Measurements from ENCODE around the gene SPTBN4.
"Not testable (repeated sequence)": the region's sequence is repeated elsewhere in the genome, so short reads cannot be mapped to it uniquely, and the experiment has no call there.

GRCh38 chr19:40500678-40501530 lies 34.1 kb downstream of the SPTBN4 start:
- TF ChIP-seq, protein P1, sequence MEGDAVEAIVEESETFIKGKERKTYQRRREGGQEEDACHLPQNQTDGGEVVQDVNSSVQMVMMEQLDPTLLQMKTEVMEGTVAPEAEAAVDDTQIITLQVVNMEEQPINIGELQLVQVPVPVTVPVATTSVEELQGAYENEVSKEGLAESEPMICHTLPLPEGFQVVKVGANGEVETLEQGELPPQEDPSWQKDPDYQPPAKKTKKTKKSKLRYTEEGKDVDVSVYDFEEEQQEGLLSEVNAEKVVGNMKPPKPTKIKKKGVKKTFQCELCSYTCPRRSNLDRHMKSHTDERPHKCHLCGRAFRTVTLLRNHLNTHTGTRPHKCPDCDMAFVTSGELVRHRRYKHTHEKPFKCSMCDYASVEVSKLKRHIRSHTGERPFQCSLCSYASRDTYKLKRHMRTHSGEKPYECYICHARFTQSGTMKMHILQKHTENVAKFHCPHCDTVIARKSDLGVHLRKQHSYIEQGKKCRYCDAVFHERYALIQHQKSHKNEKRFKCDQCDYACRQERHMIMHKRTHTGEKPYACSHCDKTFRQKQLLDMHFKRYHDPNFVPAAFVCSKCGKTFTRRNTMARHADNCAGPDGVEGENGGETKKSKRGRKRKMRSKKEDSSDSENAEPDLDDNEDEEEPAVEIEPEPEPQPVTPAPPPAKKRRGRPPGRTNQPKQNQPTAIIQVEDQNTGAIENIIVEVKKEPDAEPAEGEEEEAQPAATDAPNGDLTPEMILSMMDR (IDR thresholded peaks at IDR 0.05; ENCODE audit: poor library complexity, severe bottlenecking) = not testable (repeated sequence)
- TF ChIP-seq RAD21 (conservative IDR thresholded peaks at IDR 0.05); EP300 (conservative IDR thresholded peaks at IDR 0.05; ENCODE audit: poor library complexity, severe bottlenecking); SMC3 (conservative IDR thresholded peaks at IDR 0.05; ENCODE audit: poor library complexity); EZH2 (IDR thresholded peaks at IDR 0.05; ENCODE audit: borderline replicate concordance, insufficient read depth, low read length, poor library complexity, severe bottlenecking); MXI1 (conservative IDR thresholded peaks at IDR 0.05; ENCODE audit: poor library complexity, severe bottlenecking); POLR2AphosphoS5 (IDR thresholded peaks at IDR 0.05); REST (IDR thresholded peaks at IDR 0.05; ENCODE audit: borderline replicate concordance); TAF1 (IDR thresholded peaks at IDR 0.05; ENCODE audit: low read depth): not testable (repeated sequence)

Measured in neural cell (in vitro differentiated cells).